HEK293 (cell line): ENCODE results near the gene RNPS1.
A peak's percentile ranks its signal among the peaks of the same experiment; 100 is the strongest.

Experiments
- CTCF ChIA-PET: fragments of 350-600 bp; formaldehyde crosslinking; extraction: SDS; loops from one replicate; lab custom pipeline; 2021; ENCODE audit warnings: antibody characterized with exemption; lab: Yijun Ruan, JAX
- POLR2A ChIA-PET: fragments of 300-600 bp; formaldehyde crosslinking; extraction: SDS; loops from one replicate; lab custom pipeline; 2020; ENCODE audit warnings: antibody characterized with exemption, inconsistent platforms; lab: Yijun Ruan, JAX
- H3K27ac ChIP-seq: fragments of 200-500 bp; sonication (Bioruptor generic); 2 replicates; pipeline ENCODE4 v1.5.1; 2014; ENCODE audit warnings: low read depth, low read length, control low read depth, inconsistent platforms; ENCODE audit errors: extremely low read depth
- H3K36me3 ChIP-seq, 2 experiments: fragments of 200-500 bp in 1 of 2; sonication (Bioruptor generic) in 1 of 2; 1 replicate in 1 of 2; 2 replicates in 1 of 2; pipeline ENCODE4 v1.5.1; 2014 to 2017; ENCODE audit warnings: inconsistent platforms in 2 of 2, low read length in 2 of 2; ENCODE audit not compliant: control insufficient read depth in 2 of 2, insufficient read depth in 1 of 2
- H3K4me1 ChIP-seq: fragments of 200-500 bp; sonication (Bioruptor generic); 2 replicates; pipeline ENCODE4 v1.5.1; 2014; ENCODE audit warnings: mild to moderate bottlenecking, low read length, inconsistent platforms; ENCODE audit not compliant: control insufficient read depth, insufficient read depth
- H3K4me3 ChIP-seq: 2 replicates; pipeline ENCODE4 v1.5.1; 2011; ENCODE audit warnings: low read depth, mild to moderate bottlenecking, control low read depth, low read length, moderate library complexity
- H3K9me3 ChIP-seq: fragments of 200-500 bp; sonication (Bioruptor generic); 2 replicates; pipeline ENCODE4 v1.5.1; 2014; ENCODE audit warnings: low read depth, low read length, inconsistent platforms; ENCODE audit not compliant: control insufficient read depth, insufficient read depth
- EGR2 ChIP-seq: fragments of 450-650 bp; formaldehyde crosslinking; IDR thresholded peaks from 2 replicates; pipeline ENCODE4 v1.5.1; 2016; ENCODE audit warnings: low read depth, missing biosample characterization, missing genetic modification characterization
- GLI4 ChIP-seq: fragments of 450-650 bp; formaldehyde crosslinking; IDR thresholded peaks from 2 replicates; pipeline ENCODE4 v1.5.1; 2016; ENCODE audit warnings: missing biosample characterization, missing genetic modification characterization
- IKZF3 ChIP-seq: fragments of 450-650 bp; IDR thresholded peaks from 2 replicates; pipeline ENCODE4 v1.5.0; 2018; ENCODE audit warnings: missing biosample characterization, mild to moderate bottlenecking, missing genetic modification characterization, moderate library complexity
- KLF7 ChIP-seq: fragments of 450-650 bp; formaldehyde crosslinking; IDR thresholded peaks from 2 replicates; pipeline ENCODE4 v1.5.1; 2016; ENCODE audit warnings: missing biosample characterization, missing genetic modification characterization, borderline replicate concordance
- REPIN1 ChIP-seq: fragments of 450-650 bp; formaldehyde crosslinking; IDR thresholded peaks from 2 replicates; pipeline ENCODE4 v1.5.1; 2017; ENCODE audit warnings: missing biosample characterization, missing genetic modification characterization, low read depth
- TRIM28 ChIP-seq: IDR thresholded peaks from 2 replicates; pipeline ENCODE4 v1.6.1; 2011; ENCODE audit warnings: low read length, control low read depth, borderline replicate concordance
- ZFP41 ChIP-seq: fragments of 450-650 bp; formaldehyde crosslinking; IDR thresholded peaks from 2 replicates; pipeline ENCODE4 v1.5.1; 2016; ENCODE audit warnings: missing biosample characterization, missing genetic modification characterization, borderline replicate concordance
- ZNF214 ChIP-seq: fragments of 450-650 bp; formaldehyde crosslinking; IDR thresholded peaks from 2 replicates; pipeline ENCODE4 v1.5.1; 2017; ENCODE audit warnings: missing biosample characterization, mild to moderate bottlenecking, missing genetic modification characterization, borderline replicate concordance
- ZNF248 ChIP-seq: fragments of 450-650 bp; formaldehyde crosslinking; IDR thresholded peaks from 2 replicates; pipeline ENCODE4 v1.5.1; 2017; ENCODE audit warnings: missing biosample characterization, missing genetic modification characterization
- ZNF280C ChIP-seq: fragments of 450-650 bp; formaldehyde crosslinking; IDR thresholded peaks from 2 replicates; pipeline ENCODE4 v1.5.1; 2016; ENCODE audit warnings: missing biosample characterization, missing genetic modification characterization
- ZNF302 ChIP-seq: fragments of 450-650 bp; formaldehyde crosslinking; IDR thresholded peaks from 2 replicates; pipeline ENCODE4 v1.5.1; 2016; ENCODE audit warnings: missing biosample characterization, missing genetic modification characterization, low read depth
- ZNF416 ChIP-seq: fragments of 450-650 bp; formaldehyde crosslinking; IDR thresholded peaks from 2 replicates; pipeline ENCODE4 v1.5.1; 2016; ENCODE audit warnings: missing biosample characterization, missing genetic modification characterization
- ZNF501 ChIP-seq: fragments of 450-650 bp; formaldehyde crosslinking; IDR thresholded peaks from 2 replicates; pipeline ENCODE4 v1.5.1; 2016; ENCODE audit warnings: missing biosample characterization, missing genetic modification characterization
- ZNF544 ChIP-seq: fragments of 450-650 bp; formaldehyde crosslinking; IDR thresholded peaks from 2 replicates; pipeline ENCODE4 v1.5.0; 2017; ENCODE audit warnings: missing biosample characterization, missing genetic modification characterization
- ZNF548 ChIP-seq: fragments of 450-650 bp; formaldehyde crosslinking; IDR thresholded peaks from 2 replicates; pipeline ENCODE4 v1.5.1; 2016; ENCODE audit warnings: missing biosample characterization, missing genetic modification characterization
- ZNF555 ChIP-seq: fragments of 450-650 bp; formaldehyde crosslinking; conservative IDR thresholded peaks from 2 replicates; pipeline ENCODE4 v1.5.1; 2017; ENCODE audit warnings: missing biosample characterization, mild to moderate bottlenecking, missing genetic modification characterization, inconsistent platforms
- ZNF623 ChIP-seq: fragments of 450-650 bp; formaldehyde crosslinking; IDR thresholded peaks from 2 replicates; pipeline ENCODE4 v1.5.1; 2016; ENCODE audit warnings: missing biosample characterization, missing genetic modification characterization
- ZNF624 ChIP-seq: fragments of 450-650 bp; formaldehyde crosslinking; IDR thresholded peaks from 2 replicates; pipeline ENCODE4 v1.5.1; 2017; ENCODE audit warnings: missing biosample characterization, missing genetic modification characterization
- ZNF785 ChIP-seq: fragments of 450-650 bp; formaldehyde crosslinking; IDR thresholded peaks from 2 replicates; pipeline ENCODE4 v1.5.1; 2016; ENCODE audit warnings: missing biosample characterization, missing genetic modification characterization
- TF ChIP-seq, protein P1 (sequence below): fragments of 450-650 bp; formaldehyde crosslinking; IDR thresholded peaks from 2 replicates; pipeline ENCODE4 v1.5.1; 2017; ENCODE audit warnings: missing biosample characterization, missing genetic modification characterization
- TF ChIP-seq, protein P2 (sequence below): fragments of 450-650 bp; formaldehyde crosslinking; optimal IDR thresholded peaks from 2 replicates; pipeline ENCODE3; 2016; ENCODE audit warnings: missing biosample characterization, mild to moderate bottlenecking, missing genetic modification characterization
- TF ChIP-seq, protein P3 (sequence below): fragments of 450-650 bp; formaldehyde crosslinking; IDR thresholded peaks from 2 replicates; pipeline ENCODE4 v1.5.1; 2017; ENCODE audit warnings: missing biosample characterization, missing genetic modification characterization

Gene RNPS1

GRCh38 chr16:2216330-2216729, 51.6 kb downstream of the RNPS1 start:
- CTCF ChIA-PET, result interaction anchor here (0.7 kb wide), 1 partner anchor 303 kb away, joined by 3 read pairs; no protein-coding TSS in a partner anchor
- Histone ChIP-seq H3K4me3 (no peak overlapping the region), H3K36me3 (peaks cover 0 to 21% of the 10 kb centered on the region in 2 experiments; a peak in 1 of 3 replicates), H3K4me1 (0 out of 2 replicates have a peak, but pooled peaks cover 2% of the 10 kb centered on the region), H3K27ac (no peak overlapping the region), H3K9me3 (no peaks in the 10 kb centered on the region)
- POLR2A ChIA-PET, result no interaction called here
- TF ChIP-seq IKZF3 (tag by site-specific recombination) (no peak), ZNF416 (tag by site-specific recombination) (no peak), ZNF623 (tag by site-specific recombination) (no peak), ZNF501 (tag by site-specific recombination) (no peak), ZNF785 (tag by site-specific recombination) (no peak), ZNF280C (tag by site-specific recombination) (no peak), ZNF544 (tag by site-specific recombination) (no peak), ZNF548 (tag by site-specific recombination) (no peak), ZFP41 (no peak), ZNF624 (tag by site-specific recombination) (no peak), ZNF302 (tag by site-specific recombination) (no peak), ZNF248 (tag by site-specific recombination) (no peak), ZNF214 (tag by site-specific recombination) (no peak), KLF7 (tag by site-specific recombination) (no peak), TRIM28 (no peak), GLI4 (no peak), ZNF555 (no peak)
- TF ChIP-seq, protein P1, sequence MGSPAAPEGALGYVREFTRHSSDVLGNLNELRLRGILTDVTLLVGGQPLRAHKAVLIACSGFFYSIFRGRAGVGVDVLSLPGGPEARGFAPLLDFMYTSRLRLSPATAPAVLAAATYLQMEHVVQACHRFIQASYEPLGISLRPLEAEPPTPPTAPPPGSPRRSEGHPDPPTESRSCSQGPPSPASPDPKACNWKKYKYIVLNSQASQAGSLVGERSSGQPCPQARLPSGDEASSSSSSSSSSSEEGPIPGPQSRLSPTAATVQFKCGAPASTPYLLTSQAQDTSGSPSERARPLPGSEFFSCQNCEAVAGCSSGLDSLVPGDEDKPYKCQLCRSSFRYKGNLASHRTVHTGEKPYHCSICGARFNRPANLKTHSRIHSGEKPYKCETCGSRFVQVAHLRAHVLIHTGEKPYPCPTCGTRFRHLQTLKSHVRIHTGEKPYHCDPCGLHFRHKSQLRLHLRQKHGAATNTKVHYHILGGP, result no peak
- TF ChIP-seq, protein P2, sequence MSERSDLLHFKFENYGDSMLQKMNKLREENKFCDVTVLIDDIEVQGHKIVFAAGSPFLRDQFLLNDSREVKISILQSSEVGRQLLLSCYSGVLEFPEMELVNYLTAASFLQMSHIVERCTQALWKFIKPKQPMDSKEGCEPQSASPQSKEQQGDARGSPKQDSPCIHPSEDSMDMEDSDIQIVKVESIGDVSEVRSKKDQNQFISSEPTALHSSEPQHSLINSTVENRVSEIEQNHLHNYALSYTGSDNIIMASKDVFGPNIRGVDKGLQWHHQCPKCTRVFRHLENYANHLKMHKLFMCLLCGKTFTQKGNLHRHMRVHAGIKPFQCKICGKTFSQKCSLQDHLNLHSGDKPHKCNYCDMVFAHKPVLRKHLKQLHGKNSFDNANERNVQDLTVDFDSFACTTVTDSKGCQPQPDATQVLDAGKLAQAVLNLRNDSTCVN, result no peak
- TF ChIP-seq, protein P3, sequence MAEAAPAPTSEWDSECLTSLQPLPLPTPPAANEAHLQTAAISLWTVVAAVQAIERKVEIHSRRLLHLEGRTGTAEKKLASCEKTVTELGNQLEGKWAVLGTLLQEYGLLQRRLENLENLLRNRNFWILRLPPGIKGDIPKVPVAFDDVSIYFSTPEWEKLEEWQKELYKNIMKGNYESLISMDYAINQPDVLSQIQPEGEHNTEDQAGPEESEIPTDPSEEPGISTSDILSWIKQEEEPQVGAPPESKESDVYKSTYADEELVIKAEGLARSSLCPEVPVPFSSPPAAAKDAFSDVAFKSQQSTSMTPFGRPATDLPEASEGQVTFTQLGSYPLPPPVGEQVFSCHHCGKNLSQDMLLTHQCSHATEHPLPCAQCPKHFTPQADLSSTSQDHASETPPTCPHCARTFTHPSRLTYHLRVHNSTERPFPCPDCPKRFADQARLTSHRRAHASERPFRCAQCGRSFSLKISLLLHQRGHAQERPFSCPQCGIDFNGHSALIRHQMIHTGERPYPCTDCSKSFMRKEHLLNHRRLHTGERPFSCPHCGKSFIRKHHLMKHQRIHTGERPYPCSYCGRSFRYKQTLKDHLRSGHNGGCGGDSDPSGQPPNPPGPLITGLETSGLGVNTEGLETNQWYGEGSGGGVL, result no peak

DNA sequence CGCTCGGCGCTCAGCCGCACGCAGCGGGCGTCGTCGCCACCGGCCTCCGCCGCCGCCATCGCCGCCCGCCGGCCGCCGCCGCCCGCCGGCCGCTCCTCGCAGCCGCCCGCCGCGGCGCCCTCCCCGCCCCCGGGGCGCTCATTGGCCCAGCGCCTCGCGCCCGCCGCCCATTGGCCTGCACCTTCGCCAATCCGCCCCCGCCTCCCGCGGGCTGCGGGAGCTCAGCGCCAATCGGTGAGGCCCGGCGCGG, 53.3 kb downstream of the RNPS1 start, which contains the start of gene PGP:
Gene PGP, minus strand, starts transcription at position 122 of the 250 bp plus-strand sequence. Its CDS starts 63 bp downstream, at position 59.
- ChIA-PET CTCF (interaction anchor here (0.6 to 1.6 kb wide), 4 partner anchors 16 to 210 kb away, joined by 3 to 7 read pairs (median 4); partner anchors contain the start of genes DNASE1L2 and ECI1), POLR2A (interaction anchor here (0.5 to 2.0 kb wide), 21 partner anchors 8 to 1058 kb away, joined by 3 to 22 read pairs (median 5); partner anchors contain the start of genes DNASE1L2, E4F1, ECI1 and MLST8)
- no peak for TF ChIP-seq REPIN1 (tag by site-specific recombination)
- 0 out of 2 replicates have a peak, but pooled peaks have one; percentile 27 for TF ChIP-seq EGR2 (tag by site-specific recombination)
- Histone ChIP-seq H3K4me3 (peak within 1 kb of the TSS; percentile 78), H3K27ac (peak within 1 kb of the TSS; percentile 94), H3K36me3 (peaks cover 0 to 25% of the 10 kb centered on the region in 2 experiments; a peak in 1 of 3 replicates), H3K4me1 (0 out of 2 replicates have a peak, but pooled peaks cover 2% of the 10 kb centered on the region), H3K9me3 (no peaks in the 10 kb centered on the region)
